Tibial artery (tissue), 4 donors: Measurements from ENCODE around the gene CYP17A1.

Experiments
- DNase-seq, 2 donors: peaks; one replicate each; pipeline ENCODE4 v3.0.0-alpha.2; 2019
- H3K27ac ChIP-seq, 2 donors: fragments of 200-600 bp; sonication (generic) in 1 of 2; 1 replicate in 1 of 2; 2 replicates in 1 of 2; pipeline ENCODE4 v1.5.1; 2018 to 2019; ENCODE audit warnings: mild to moderate bottlenecking in 1 of 2
- H3K27me3 ChIP-seq, 2 donors: fragments of 200-600 bp; sonication (generic) in 1 of 2; one replicate each; pipeline versions ENCODE4 v1.5.1 to v1.6.0; 2016 to 2019
- H3K36me3 ChIP-seq, 3 donors: fragments of 200-600 bp; sonication (generic) in 2 of 3; one replicate each; pipeline ENCODE4 v1.5.1; 2016 to 2019; ENCODE audit warnings: mild to moderate bottlenecking in 2 of 3
- H3K4me1 ChIP-seq, 4 donors: fragments of 200-600 bp; sonication (generic) in 2 of 4; 1 replicate in 3 of 4; 2 replicates in 1 of 4; pipeline ENCODE4 v1.5.1; 2016 to 2019
- H3K4me3 ChIP-seq, 2 donors: fragments of 200-600 bp; sonication (generic) in 1 of 2; 1 replicate in 1 of 2; 2 replicates in 1 of 2; pipeline ENCODE4 v1.5.1; 2018 to 2019; ENCODE audit warnings: mild to moderate bottlenecking in 2 of 2
- H3K9me3 ChIP-seq, 3 donors: fragments of 200-600 bp; sonication (generic) in 1 of 3; one replicate each; pipeline ENCODE4 v1.5.1; 2016 to 2019
- CTCF ChIP-seq, 2 experiments: fragments of 200-600 bp in 1 of 2; fragments of 450-650 bp in 1 of 2; IDR thresholded peaks; one replicate each; pipeline ENCODE4 v1.5.1; 2017 to 2019; ENCODE audit warnings: antibody characterized with exemption in 2 of 2, mild to moderate bottlenecking in 1 of 2, moderate library complexity in 1 of 2
- intact Hi-C: fragments of 100-400 bp; cut with DNase I; formaldehyde crosslinking; loops from one replicate; pipeline ENCODE4 v1.15.0; 2023; ENCODE audit warnings: low total_unique reads

The CYP17A1 gene

GRCh38 chr10:102804382-102805055, 32.7 kb downstream of the CYP17A1 start:
- intact Hi-C loops: no loop called here
- Histone ChIP-seq H3K9me3 (no peaks in the 10 kb centered on the region), H3K36me3 (peaks cover 5 to 25% (median 15%) of the 10 kb centered on the region in 3 donors), H3K27me3 (no peaks in the 10 kb centered on the region), H3K4me3 (no peak overlapping the region), H3K4me1 (peaks cover 0 to 54% (median 46%) of the 10 kb centered on the region in 4 donors), H3K27ac (peak overlapping the region; percentile 67 to 84)
- TF ChIP-seq CTCF (IDR thresholded peaks at IDR 0.05): no peak
- DNase-seq: no peak

GRCh38 chr10:102802920-102803534, 34.2 kb downstream of the CYP17A1 start:
- Histone ChIP-seq H3K4me3 (no peak overlapping the region), H3K36me3 (peaks cover 19 to 37% (median 30%) of the 10 kb centered on the region in 3 donors), H3K27me3 (no peaks in the 10 kb centered on the region), H3K27ac (peak overlapping the region; percentile 67 to 84), H3K4me1 (peaks cover 0 to 69% (median 56%) of the 10 kb centered on the region in 4 donors), H3K9me3 (no peaks in the 10 kb centered on the region)
- intact Hi-C loops: no loop called here
- peak; percentile 62 to 86 for DNase-seq
- no peak for TF ChIP-seq CTCF (IDR thresholded peaks at IDR 0.05)

GRCh38 chr10:102801978-102802377, 35.2 kb downstream of the CYP17A1 start:
- DNase-seq: no peak

GRCh38 chr10:102801496-102801895, 35.7 kb downstream of the CYP17A1 start:
- DNase-seq: no peak
- no peaks in the 10 kb centered on the region for H3K9me3 ChIP-seq
- peaks cover 0 to 82% (median 65%) of the 10 kb centered on the region in 4 donors for H3K4me1 ChIP-seq
- TF ChIP-seq CTCF (IDR thresholded peaks at IDR 0.05): no peak
- intact Hi-C loops: no loop called here
- peaks cover 21 to 37% (median 32%) of the 10 kb centered on the region in 3 donors for H3K36me3 ChIP-seq
- peak overlapping the region; percentile 72 to 84 for H3K27ac ChIP-seq
- H3K4me3 ChIP-seq: no peak overlapping the region
- no peaks in the 10 kb centered on the region for H3K27me3 ChIP-seq

More at GRCh38 chr10:102801978-102802377, 35.2 kb downstream of the CYP17A1 start:
- Histone ChIP-seq H3K4me1 (peaks cover 0 to 80% (median 61%) of the 10 kb centered on the region in 4 donors), H3K4me3 (no peak overlapping the region), H3K27ac (peak overlapping the region; percentile 72 to 84), H3K27me3 (no peaks in the 10 kb centered on the region), H3K9me3 (no peaks in the 10 kb centered on the region), H3K36me3 (peaks cover 21 to 39% (median 32%) of the 10 kb centered on the region in 3 donors)
- intact Hi-C loops: no loop called here
- TF ChIP-seq CTCF (IDR thresholded peaks at IDR 0.05): no peak

- H3K27ac ChIP-seq: peak overlapping the region; percentile 72 to 84
- no peak for TF ChIP-seq CTCF (IDR thresholded peaks at IDR 0.05)
- H3K27me3 ChIP-seq: no peaks in the 10 kb centered on the region
- peaks cover 21 to 32% (median 32%) of the 10 kb centered on the region in 3 donors for H3K36me3 ChIP-seq
- DNase-seq: no peak
- intact Hi-C loops: no loop called here
- H3K9me3 ChIP-seq: no peaks in the 10 kb centered on the region
- no peak overlapping the region for H3K4me3 ChIP-seq
- H3K4me1 ChIP-seq: peaks cover 0 to 89% (median 71%) of the 10 kb centered on the region in 4 donors
These were observed 36.4 kb downstream of the CYP17A1 start for GRCh38 chr10:102800611-102801335.
